H9 (cell line): ENCODE data around the gene SGCD. TPM values are rescaled to one million over a fixed set of nuclear protein-coding genes. Genes with fewer than 3 reads are reported as not detected.

Experiments used
- DNase-seq: peaks from one replicate; pipeline ENCODE4 v3.0.0-alpha.2; 2017
- H2AFZ ChIP-seq: one replicate; pipeline ENCODE4 v1.6.1; 2013; ENCODE audit warnings: mild to moderate bottlenecking, low read length, control low read depth, moderate library complexity
- H2AK5ac ChIP-seq: 2 replicates; pipeline ENCODE4 v1.6.1; 2013; ENCODE audit warnings: low read length, control low read depth, mixed read lengths; ENCODE audit not compliant: insufficient read length
- H2BK120ac ChIP-seq: one replicate; pipeline ENCODE4 v1.6.1; 2013; ENCODE audit warnings: low read depth, mild to moderate bottlenecking, low read length, control low read depth, inconsistent platforms; ENCODE audit not compliant: poor library complexity, severe bottlenecking
- H2BK12ac ChIP-seq: 2 replicates; pipeline ENCODE4 v1.6.1; 2013; ENCODE audit warnings: low read length, control low read depth, mixed read lengths, low read depth; ENCODE audit not compliant: insufficient read length
- H2BK15ac ChIP-seq: 2 replicates; pipeline ENCODE4 v1.6.1; 2013; ENCODE audit warnings: low read depth, low read length, control low read depth
- H2BK20ac ChIP-seq: one replicate; pipeline ENCODE4 v1.6.1; 2013; ENCODE audit warnings: low read depth, mild to moderate bottlenecking, low read length, control low read depth, inconsistent platforms; ENCODE audit not compliant: poor library complexity, severe bottlenecking
- H2BK5ac ChIP-seq: 2 replicates; pipeline ENCODE4 v1.6.1; 2013; ENCODE audit warnings: low read length, control low read depth, mixed read lengths; ENCODE audit not compliant: insufficient read length
- H3K14ac ChIP-seq: 2 replicates; pipeline ENCODE4 v1.6.1; 2013; ENCODE audit warnings: low read length, control low read depth; ENCODE audit not compliant: insufficient read depth
- H3K18ac ChIP-seq: 2 replicates; pipeline ENCODE4 v1.6.1; 2013; ENCODE audit warnings: low read depth, mild to moderate bottlenecking, mixed read lengths, low read length, control low read depth; ENCODE audit not compliant: insufficient read length
- H3K23ac ChIP-seq: 2 replicates; pipeline ENCODE4 v1.6.1; 2013; ENCODE audit warnings: low read length, control low read depth, mixed read lengths, low read depth; ENCODE audit not compliant: insufficient read length
- H3K23me2 ChIP-seq: 2 replicates; pipeline ENCODE4 v1.6.1; 2013; ENCODE audit warnings: low read depth, mild to moderate bottlenecking, mixed read lengths, low read length, control low read depth; ENCODE audit not compliant: insufficient read length, poor library complexity, severe bottlenecking
- H3K27ac ChIP-seq: 2 replicates; pipeline ENCODE4 v1.5.1; 2013; ENCODE audit warnings: low read length, control low read depth, mixed read lengths, low read depth; ENCODE audit not compliant: insufficient read length
- H3K27me3 ChIP-seq: 2 replicates; pipeline ENCODE4 v1.6.1; 2013; ENCODE audit warnings: low read length, control low read depth, inconsistent platforms; ENCODE audit not compliant: insufficient read depth
- H3K4ac ChIP-seq: 2 replicates; pipeline ENCODE4 v1.6.1; 2013; ENCODE audit warnings: low read depth, mild to moderate bottlenecking, control low read depth, inconsistent platforms, low read length, moderate library complexity
- H3K4me1 ChIP-seq: 2 replicates; pipeline ENCODE4 v1.6.1; 2013; ENCODE audit warnings: low read length, control low read depth, inconsistent platforms; ENCODE audit not compliant: insufficient read depth
- H3K4me2 ChIP-seq: 2 replicates; pipeline ENCODE4 v1.6.1; 2013; ENCODE audit warnings: low read length, control low read depth, mixed read lengths; ENCODE audit not compliant: insufficient read length, insufficient read depth
- H3K56ac ChIP-seq: 2 replicates; pipeline ENCODE4 v1.6.1; 2013; ENCODE audit warnings: low read depth, mild to moderate bottlenecking, mixed read lengths, low read length, control low read depth; ENCODE audit not compliant: insufficient read length
- H3K79me1 ChIP-seq: 2 replicates; pipeline ENCODE4 v1.6.1; 2013; ENCODE audit warnings: low read depth, mild to moderate bottlenecking, moderate library complexity, low read length, control low read depth, inconsistent platforms; ENCODE audit not compliant: insufficient read depth, poor library complexity, severe bottlenecking
- H3K79me2 ChIP-seq: 2 replicates; pipeline ENCODE4 v1.6.1; 2013; ENCODE audit warnings: low read length, control low read depth, inconsistent platforms; ENCODE audit not compliant: insufficient read depth
- H3K9ac ChIP-seq: 2 replicates; pipeline ENCODE4 v1.6.1; 2013; ENCODE audit warnings: low read length, control low read depth, mixed read lengths; ENCODE audit not compliant: insufficient read length; ENCODE audit errors: extremely low read depth
- H3K9me3 ChIP-seq: one replicate; pipeline ENCODE4 v1.6.1; 2013; ENCODE audit warnings: low read depth, low read length, inconsistent platforms; ENCODE audit not compliant: control insufficient read depth
- H3T11ph ChIP-seq: one replicate; pipeline ENCODE4 v1.6.1; 2013; ENCODE audit warnings: mild to moderate bottlenecking, low read length, control low read depth, inconsistent platforms
- H4K20me1 ChIP-seq: one replicate; pipeline ENCODE4 v1.6.1; 2013; ENCODE audit not compliant: control insufficient read depth, insufficient read length, insufficient read depth
- H4K5ac ChIP-seq: 2 replicates; pipeline ENCODE4 v1.6.1; 2013; ENCODE audit warnings: low read depth, mild to moderate bottlenecking, mixed read lengths, low read length, control low read depth; ENCODE audit not compliant: insufficient read length
- H4K8ac ChIP-seq: replicated peaks from 2 replicates; pipeline ENCODE4 v1.6.1; 2013; ENCODE audit warnings: low read length, control low read depth, mixed read lengths, low read depth; ENCODE audit not compliant: insufficient read length
- H4K91ac ChIP-seq: 2 replicates; pipeline ENCODE4 v1.6.1; 2013; ENCODE audit warnings: low read depth, mild to moderate bottlenecking, moderate library complexity, mixed read lengths, low read length, control low read depth; ENCODE audit not compliant: insufficient read length
- H3K27ac Mint-ChIP-seq, 3 experiments: 2 replicates in 2 of 3; 3 replicates in 1 of 3; pipeline ENCODE4 v1.8.0; 2020 to 2021; ENCODE audit warnings: mixed read lengths in 3 of 3, mild to moderate bottlenecking in 1 of 3, moderate library complexity in 1 of 3
- H3K27me3 Mint-ChIP-seq: 2 replicates; pipeline ENCODE4 v1.8.0; 2021; ENCODE audit warnings: low read depth, mild to moderate bottlenecking, moderate library complexity, mixed read lengths
- H3K36me3 Mint-ChIP-seq, 3 experiments: 2 replicates in 2 of 3; 3 replicates in 1 of 3; pipeline ENCODE4 v1.8.0; 2020 to 2021; ENCODE audit warnings: low read depth in 3 of 3, mixed read lengths in 3 of 3; ENCODE audit not compliant: insufficient read depth in 1 of 3
- H3K4me1 Mint-ChIP-seq, 2 experiments: 2 replicates each; pipeline ENCODE4 v1.8.0; 2020; ENCODE audit warnings: mixed read lengths in 2 of 2
- H3K4me3 Mint-ChIP-seq, 2 experiments: 2 replicates in 1 of 2; 3 replicates in 1 of 2; pipeline ENCODE4 v1.8.0; 2020 to 2021; ENCODE audit warnings: mild to moderate bottlenecking in 2 of 2, mixed read lengths in 2 of 2, moderate library complexity in 1 of 2
- H3K9me3 Mint-ChIP-seq, 2 experiments: 2 replicates in 1 of 2; 3 replicates in 1 of 2; pipeline ENCODE4 v1.8.0; 2020; ENCODE audit warnings: mild to moderate bottlenecking in 2 of 2, mixed read lengths in 2 of 2, moderate library complexity in 1 of 2
- CTCF ChIP-seq: fragments of 200-600 bp; sonication (generic); conservative IDR thresholded peaks from 3 replicates; pipeline ENCODE4 v1.8.0; 2021; ENCODE audit warnings: antibody characterized with exemption, mild to moderate bottlenecking
- WGBS: extraction: QIAGEN DNeasy Blood & Tissue Kit; methylation state at CpG from one replicate; pipeline ENCODE4 v1.1.7; 2013; ENCODE audit warnings: missing lambda C conversion rate, low lambda C conversion rate, mixed read lengths; ENCODE audit not compliant: insufficient read length; ENCODE audit errors: extremely low coverage; 5-methylcytosine and 5-hydroxymethylcytosine counted together
- total RNA-seq: library from RNA; stranded (reverse); gene quantifications from 2 replicates; pipeline ENCODE4 v1.2.1, GENCODE V29; 2021

The SGCD gene
- total RNA-seq, 1 experiment from 2014 or later, result 0.11 TPM

GRCh38 chr5:156312897-156313694, 13.9 kb upstream of the SGCD start:
- no peak overlapping the region for H3K23ac ChIP-seq
- no peak overlapping the region for H2AK5ac ChIP-seq
- H3K14ac ChIP-seq, result no peak overlapping the region
- Mint-ChIP-seq H3K36me3 (peaks cover 0 to 3% (median 1%) of the 10 kb centered on the region in 3 experiments; a peak in 1 of 7 replicates), H3K27me3 (no peaks in the 10 kb centered on the region), H3K4me1 (peaks cover 0 to 7% of the 10 kb centered on the region in 2 experiments; a peak in 2 of 4 replicates), H3K27ac (no peak overlapping the region), H3K9me3 (peaks cover 0 to 4% of the 10 kb centered on the region in 2 experiments; a peak in 2 of 5 replicates), H3K4me3 (no peak overlapping the region)
- no peak overlapping the region for H3K4ac ChIP-seq
- no peak overlapping the region for H3K27ac ChIP-seq
- DNase-seq, result no peak
- no peak overlapping the region for H3K18ac ChIP-seq
- H2BK5ac ChIP-seq, result no peak overlapping the region
- H2BK15ac ChIP-seq, result no peak overlapping the region
- H3K9me3 ChIP-seq, result no peaks in the 10 kb centered on the region
- H2BK120ac ChIP-seq, result no peak overlapping the region
- H2BK20ac ChIP-seq, result no peak overlapping the region
- H4K91ac ChIP-seq, result no peak overlapping the region
- H3K23me2 ChIP-seq, result no peaks in the 10 kb centered on the region
- no peak overlapping the region for H3K4me2 ChIP-seq
- no peak overlapping the region for H3K56ac ChIP-seq
- no CpG with 5 or more reads among the region's 2 CpGs for WGBS
- no peaks in the 10 kb centered on the region for H3K79me1 ChIP-seq
- H3K79me2 ChIP-seq, result no peaks in the 10 kb centered on the region
- H2BK12ac ChIP-seq, result no peak overlapping the region
- no peaks in the 10 kb centered on the region for H3K4me1 ChIP-seq
- H4K5ac ChIP-seq, result no peak overlapping the region
- no peaks in the 10 kb centered on the region for H3K27me3 ChIP-seq
- H3T11ph ChIP-seq, result no peak overlapping the region
- no peak overlapping the region for H3K9ac ChIP-seq
- TF ChIP-seq CTCF, result no peak
- no peak overlapping the region for H4K8ac ChIP-seq
- H2AFZ ChIP-seq, result no peak overlapping the region
- H4K20me1 ChIP-seq, result no peaks in the 10 kb centered on the region
